Muscle of leg (tissue), 11 donors: ENCODE measurements around the gene CRAMP1. TPM values are rescaled to one million over a fixed set of nuclear protein-coding genes. Genes with fewer than 3 reads are reported as not detected.

ENCODE experiments used
- DNase-seq: peaks from one replicate; pipeline ENCODE4 v3.0.0; 2013
- H3K27ac ChIP-seq: one replicate; pipeline ENCODE4 v1.5.1; 2013; ENCODE audit warnings: mild to moderate bottlenecking, low read length, control low read depth
- H3K27me3 ChIP-seq: one replicate; pipeline ENCODE4 v1.6.1; 2013; ENCODE audit warnings: low read length; ENCODE audit not compliant: control insufficient read depth, insufficient read depth
- H3K36me3 ChIP-seq: one replicate; pipeline ENCODE4 v1.6.1; 2013; ENCODE audit warnings: low read length; ENCODE audit not compliant: control insufficient read depth, insufficient read depth
- H3K4me1 ChIP-seq: one replicate; pipeline ENCODE4 v1.6.1; 2013; ENCODE audit warnings: low read length; ENCODE audit not compliant: control insufficient read depth, insufficient read depth
- H3K4me3 ChIP-seq: one replicate; pipeline ENCODE4 v1.5.1; 2013; ENCODE audit warnings: low read length, control low read depth
- H3K9me3 ChIP-seq: replicated peaks from 2 replicates; pipeline ENCODE4 v1.6.1; 2013; ENCODE audit warnings: low read depth, low read length; ENCODE audit not compliant: control insufficient read depth
- whole genome bisulfite sequencing: methylation state at CpG from one replicate; pipeline ENCODE4 v1.1.5; 2013; ENCODE audit warnings: missing lambda C conversion rate; ENCODE audit not compliant: insufficient coverage; 5-methylcytosine and 5-hydroxymethylcytosine counted together
- polyA plus RNA-seq, 8 donors: library from polyadenylated mRNA; unstranded; fragments of 120-200 nt; gene quantifications; one replicate each; pipeline versions ENCODE4 v1.2.1 to v1.2.3, GENCODE V29; 2013; ENCODE audit warnings: inconsistent platforms in 1 of 8, low replicate concordance in 1 of 8; ENCODE audit not compliant: insufficient read length in 8 of 8, insufficient read depth in 1 of 8
- total RNA-seq: library from RNA; stranded (reverse); fragments of 120-200 nt; gene quantifications from one replicate; pipeline ENCODE4 v1.2.4, GENCODE V29; 2013

Gene CRAMP1
- total and polyA plus RNA-seq, 9 donors = 7.2 to 19.1 (median 14.0) TPM

DNA sequence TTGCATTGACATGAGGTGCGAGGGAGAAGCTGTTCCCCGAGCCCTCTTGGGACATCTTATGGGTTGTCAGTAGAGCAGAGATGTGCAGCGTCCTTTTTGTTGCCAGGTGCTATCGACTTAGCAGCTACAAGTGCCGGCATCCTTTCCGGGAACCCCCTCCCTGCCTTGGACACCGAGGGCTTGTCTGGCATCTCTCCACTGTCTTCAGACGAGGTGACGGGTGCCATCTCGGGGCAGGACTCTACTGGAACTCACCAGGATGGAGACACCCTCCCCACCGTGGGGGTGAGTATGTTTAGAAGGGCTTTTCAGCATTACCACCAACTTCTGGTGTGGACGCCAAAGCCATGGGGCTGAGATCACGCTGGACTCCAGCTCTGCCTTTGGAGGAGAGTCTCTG lies 54.2 kb downstream of the CRAMP1 start:
- no peaks in the 10 kb centered on the region for H3K4me1 ChIP-seq
- no peak for DNase-seq
- 92% methylated on average over 7 of the region's 13 CpGs for WGBS
- H3K36me3 ChIP-seq = peaks cover 94% of the 10 kb centered on the region
- no peak overlapping the region for H3K4me3 ChIP-seq
- H3K9me3 ChIP-seq = no peaks in the 10 kb centered on the region
- no peak overlapping the region for H3K27ac ChIP-seq
- no peaks in the 10 kb centered on the region for H3K27me3 ChIP-seq

DNA sequence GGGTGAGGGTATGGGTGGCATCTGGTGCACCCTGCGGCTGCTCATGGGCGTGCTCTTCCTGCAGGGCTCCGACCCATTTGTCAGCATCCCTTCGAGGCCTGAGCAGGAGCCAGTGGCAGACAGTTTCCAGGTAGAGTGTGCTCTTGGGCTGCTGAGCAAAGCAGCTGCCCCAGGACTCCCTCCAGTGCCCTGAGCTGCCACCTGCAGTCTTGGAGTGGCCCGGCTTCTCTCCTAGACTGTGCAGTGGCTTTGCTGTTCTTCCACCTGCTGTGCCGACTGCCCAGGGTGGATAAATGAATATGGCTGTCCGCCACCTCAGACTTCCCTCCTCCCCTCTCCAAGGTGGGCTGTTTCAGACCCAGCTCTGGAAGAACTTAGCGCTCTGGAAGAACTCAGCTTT lies 55.1 kb downstream of the CRAMP1 start:
- Histone ChIP-seq H3K4me3 (no peak overlapping the region), H3K9me3 (no peaks in the 10 kb centered on the region), H3K27me3 (no peaks in the 10 kb centered on the region), H3K27ac (no peak overlapping the region), H3K4me1 (no peaks in the 10 kb centered on the region), H3K36me3 (peaks cover 97% of the 10 kb centered on the region)
- 81% methylated on average over 4 of the region's 8 CpGs for WGBS
- DNase-seq = no peak

DNA sequence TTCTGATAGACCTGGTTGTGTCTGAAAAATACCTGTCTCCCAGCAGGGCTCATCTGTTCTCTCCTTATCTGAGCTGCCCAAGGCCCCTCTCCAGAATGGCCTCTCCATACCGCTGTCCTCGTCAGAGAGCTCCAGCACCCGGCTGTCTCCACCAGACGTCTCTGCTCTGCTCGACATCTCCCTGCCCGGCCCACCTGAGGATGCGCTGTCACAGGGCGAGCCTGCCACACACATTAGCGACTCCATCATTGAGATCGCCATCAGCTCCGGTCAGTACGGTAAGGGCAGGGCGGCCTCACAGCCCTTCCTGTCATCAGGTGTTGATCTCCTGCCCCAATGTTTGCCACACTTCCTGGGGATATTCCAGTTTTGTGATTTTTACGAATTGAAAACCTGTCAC lies 55.8 kb downstream of the CRAMP1 start:
- Histone ChIP-seq H3K27me3 (no peaks in the 10 kb centered on the region), H3K27ac (no peak overlapping the region), H3K4me3 (no peak overlapping the region), H3K9me3 (no peaks in the 10 kb centered on the region), H3K4me1 (no peaks in the 10 kb centered on the region), H3K36me3 (peaks cover 97% of the 10 kb centered on the region)
- DNase-seq = no peak
- WGBS = 92% methylated on average over 13 of the region's 14 CpGs

DNA sequence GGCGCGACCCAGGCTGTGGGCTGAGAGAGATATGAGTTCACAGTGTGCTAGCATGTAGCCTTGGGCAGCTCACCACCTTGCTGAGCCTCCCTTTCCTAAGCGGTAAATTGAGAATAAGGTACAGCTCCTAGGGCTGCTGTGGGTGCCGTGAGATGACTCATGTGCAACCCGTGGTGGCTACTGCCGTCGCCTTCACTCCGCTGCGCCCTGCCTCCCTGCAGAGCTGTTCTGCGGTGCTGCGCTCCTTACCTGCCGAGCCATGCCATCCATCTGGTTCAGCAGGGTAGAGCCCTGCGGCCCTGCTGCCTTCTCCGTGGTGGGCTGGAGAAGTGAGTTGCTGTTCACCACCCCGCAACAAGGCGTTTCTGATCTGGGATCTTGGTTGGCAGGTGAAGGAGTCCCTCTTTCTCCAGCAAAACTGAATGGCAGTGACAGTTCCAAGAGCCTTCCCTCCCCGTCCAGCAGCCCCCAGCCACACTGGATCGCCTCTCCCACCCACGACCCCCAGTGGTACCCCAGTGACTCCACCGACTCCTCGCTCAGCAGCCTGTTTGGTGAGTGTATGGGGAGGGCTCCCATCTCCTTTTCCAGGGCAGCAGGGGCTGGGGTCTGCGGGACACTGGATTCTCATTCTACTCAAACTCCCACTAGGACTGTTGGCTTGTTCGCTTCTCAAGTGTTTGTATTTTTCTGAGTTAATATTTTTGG lies 56.6 kb downstream of the CRAMP1 start:
- Histone ChIP-seq H3K27me3 (no peaks in the 10 kb centered on the region), H3K36me3 (peaks cover 98% of the 10 kb centered on the region), H3K4me3 (no peak overlapping the region), H3K4me1 (no peaks in the 10 kb centered on the region), H3K27ac (no peak overlapping the region), H3K9me3 (no peaks in the 10 kb centered on the region)
- WGBS = 94% methylated on average over 15 of the region's 23 CpGs
- no peak for DNase-seq

DNA sequence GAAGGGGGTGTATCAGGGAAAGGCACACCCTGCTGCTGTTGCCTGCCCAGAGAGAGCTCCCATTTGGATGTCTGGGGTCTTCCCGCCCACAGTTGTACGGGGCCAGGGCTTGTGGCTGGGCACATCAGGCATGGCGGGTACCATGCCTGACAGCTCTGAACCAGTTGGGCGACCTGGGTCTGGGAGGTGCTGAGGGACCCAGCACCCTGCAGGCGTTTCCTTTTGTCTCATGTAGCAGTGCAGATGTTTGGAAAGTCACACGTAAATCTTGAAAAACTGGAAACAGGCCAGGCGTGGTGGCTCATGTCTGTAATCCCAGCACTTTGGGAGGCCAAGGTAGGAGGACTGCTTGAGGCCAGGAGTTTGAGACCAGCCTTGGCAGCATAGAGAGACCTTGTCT lies 57.5 kb downstream of the CRAMP1 start:
- no peak for DNase-seq
- WGBS = 86% methylated on average over 7 of the region's 7 CpGs
- peaks cover 3% of the 10 kb centered on the region for H3K4me1 ChIP-seq
- peaks cover 98% of the 10 kb centered on the region for H3K36me3 ChIP-seq
- no peak overlapping the region for H3K4me3 ChIP-seq
- no peaks in the 10 kb centered on the region for H3K9me3 ChIP-seq
- no peaks in the 10 kb centered on the region for H3K27me3 ChIP-seq
- H3K27ac ChIP-seq = no peak overlapping the region

DNA sequence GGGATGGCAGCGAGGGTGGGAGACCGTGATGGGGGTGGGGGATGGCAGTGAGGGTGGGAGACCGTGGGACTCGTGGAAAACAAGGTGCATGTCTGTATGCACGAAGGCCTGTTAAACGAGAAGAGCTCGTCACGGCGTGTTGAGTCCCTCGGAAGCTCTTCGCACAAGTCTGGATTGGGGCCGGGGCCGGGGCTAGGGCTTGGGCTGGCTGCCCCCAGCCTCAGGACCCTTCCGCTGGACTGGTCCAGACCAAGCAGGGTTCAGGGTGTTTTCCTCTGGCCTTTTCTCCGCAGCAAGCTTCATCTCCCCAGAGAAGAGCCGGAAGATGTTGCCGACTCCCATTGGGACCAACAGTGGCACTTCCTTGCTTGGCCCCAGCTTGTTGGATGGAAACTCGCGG lies 58.2 kb downstream of the CRAMP1 start:
- H3K9me3 ChIP-seq = no peaks in the 10 kb centered on the region
- H3K4me1 ChIP-seq = peaks cover 3% of the 10 kb centered on the region
- no peak overlapping the region for H3K27ac ChIP-seq
- WGBS = 92% methylated on average over 19 of the region's 19 CpGs
- H3K27me3 ChIP-seq = no peaks in the 10 kb centered on the region
- DNase-seq = no peak
- no peak overlapping the region for H3K4me3 ChIP-seq
- H3K36me3 ChIP-seq = peaks cover 98% of the 10 kb centered on the region

DNA sequence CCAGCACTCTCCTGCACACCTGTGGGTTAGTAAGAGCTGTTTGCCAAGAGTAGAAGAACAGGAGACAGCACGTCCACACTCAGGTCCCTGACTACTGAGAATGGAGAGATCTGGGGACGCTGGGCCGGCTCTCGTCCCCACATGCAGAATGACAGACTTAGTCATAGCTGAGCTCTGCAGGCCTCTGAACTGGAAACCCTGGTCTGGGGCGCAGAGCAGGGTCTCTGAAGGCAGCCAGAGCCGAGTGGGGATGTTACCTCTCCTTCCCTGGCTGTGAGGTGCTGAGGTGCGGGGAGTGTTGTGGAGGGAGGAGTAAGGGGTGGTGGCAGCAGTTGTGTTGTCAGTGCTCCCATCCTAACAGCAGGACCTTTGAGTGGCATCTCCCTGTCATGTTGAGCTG lies 58.7 kb downstream of the CRAMP1 start:
- H3K9me3 ChIP-seq = no peaks in the 10 kb centered on the region
- peaks cover 98% of the 10 kb centered on the region for H3K36me3 ChIP-seq
- no peak for DNase-seq
- no peak overlapping the region for H3K4me3 ChIP-seq
- H3K4me1 ChIP-seq = peaks cover 3% of the 10 kb centered on the region
- WGBS = 87% methylated on average over 7 of the region's 7 CpGs
- H3K27me3 ChIP-seq = no peaks in the 10 kb centered on the region
- H3K27ac ChIP-seq = no peak overlapping the region

DNA sequence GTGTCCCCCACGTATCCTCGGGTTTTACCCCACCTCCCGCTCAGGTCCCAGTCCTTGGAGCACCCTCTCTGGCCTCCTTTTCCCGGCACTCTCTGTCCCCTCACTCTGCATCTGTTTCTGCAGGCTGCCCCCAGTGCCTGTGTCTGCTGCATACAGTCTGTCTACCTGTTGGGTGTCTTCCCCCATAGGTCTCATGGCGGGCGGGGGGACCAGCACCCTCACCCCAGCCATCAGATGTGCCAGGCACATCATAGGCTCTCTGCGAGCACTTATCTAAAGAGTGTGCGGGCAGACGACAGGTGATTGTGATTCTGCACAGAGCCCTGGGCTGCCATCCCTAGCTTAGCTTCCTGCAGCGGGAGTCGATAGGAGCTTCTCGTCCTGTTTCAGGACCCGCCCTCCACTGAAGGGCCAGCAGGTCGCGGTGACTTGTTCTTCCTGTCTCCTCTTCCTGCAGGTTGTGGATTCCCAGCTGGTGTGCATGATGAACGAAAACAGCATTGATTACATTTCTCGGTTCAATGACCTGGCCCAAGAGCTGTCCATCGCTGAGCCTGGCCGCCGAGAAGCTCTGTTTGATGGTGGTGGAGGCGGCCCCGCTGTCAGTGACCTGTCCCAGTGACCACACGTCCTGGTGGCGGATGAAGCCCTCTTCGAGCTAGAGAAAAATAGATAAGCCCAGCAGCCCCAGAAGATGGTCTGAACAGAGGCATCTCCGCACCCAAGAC lies 61.4 kb downstream of the CRAMP1 start:
- no peak overlapping the region for H3K4me3 ChIP-seq
- 95% methylated on average over 25 of the region's 26 CpGs for WGBS
- H3K27ac ChIP-seq = no peak overlapping the region
- DNase-seq = no peak
- no peaks in the 10 kb centered on the region for H3K27me3 ChIP-seq
- H3K36me3 ChIP-seq = peaks cover 82% of the 10 kb centered on the region
- peaks cover 4% of the 10 kb centered on the region for H3K4me1 ChIP-seq
- H3K9me3 ChIP-seq = no peaks in the 10 kb centered on the region

DNA sequence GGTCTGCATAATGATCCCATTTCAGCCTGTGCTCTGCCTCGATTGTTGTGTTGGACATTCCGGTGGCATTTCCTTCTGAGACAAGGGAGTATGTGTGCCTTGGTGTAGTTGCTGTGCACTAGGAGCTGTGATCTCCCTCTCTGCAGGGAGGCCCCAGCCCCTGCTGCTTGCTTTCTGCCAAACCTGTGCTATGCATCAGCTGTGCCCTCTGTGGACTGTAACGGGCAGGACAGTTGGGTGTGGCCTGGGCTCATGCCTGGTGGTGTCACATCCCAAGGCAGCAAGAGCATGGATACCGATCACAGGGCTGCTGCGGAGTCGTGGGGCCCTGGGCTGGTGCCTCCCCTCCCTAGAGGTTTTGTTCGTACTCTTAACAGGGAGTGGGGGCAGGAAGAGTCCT lies 62.1 kb downstream of the CRAMP1 start:
- WGBS = 64% methylated on average over 4 of the region's 7 CpGs
- Histone ChIP-seq H3K4me3 (no peak overlapping the region), H3K4me1 (peaks cover 9% of the 10 kb centered on the region), H3K27me3 (no peaks in the 10 kb centered on the region), H3K36me3 (peaks cover 75% of the 10 kb centered on the region), H3K27ac (no peak overlapping the region), H3K9me3 (no peaks in the 10 kb centered on the region)
- no peak for DNase-seq

DNA sequence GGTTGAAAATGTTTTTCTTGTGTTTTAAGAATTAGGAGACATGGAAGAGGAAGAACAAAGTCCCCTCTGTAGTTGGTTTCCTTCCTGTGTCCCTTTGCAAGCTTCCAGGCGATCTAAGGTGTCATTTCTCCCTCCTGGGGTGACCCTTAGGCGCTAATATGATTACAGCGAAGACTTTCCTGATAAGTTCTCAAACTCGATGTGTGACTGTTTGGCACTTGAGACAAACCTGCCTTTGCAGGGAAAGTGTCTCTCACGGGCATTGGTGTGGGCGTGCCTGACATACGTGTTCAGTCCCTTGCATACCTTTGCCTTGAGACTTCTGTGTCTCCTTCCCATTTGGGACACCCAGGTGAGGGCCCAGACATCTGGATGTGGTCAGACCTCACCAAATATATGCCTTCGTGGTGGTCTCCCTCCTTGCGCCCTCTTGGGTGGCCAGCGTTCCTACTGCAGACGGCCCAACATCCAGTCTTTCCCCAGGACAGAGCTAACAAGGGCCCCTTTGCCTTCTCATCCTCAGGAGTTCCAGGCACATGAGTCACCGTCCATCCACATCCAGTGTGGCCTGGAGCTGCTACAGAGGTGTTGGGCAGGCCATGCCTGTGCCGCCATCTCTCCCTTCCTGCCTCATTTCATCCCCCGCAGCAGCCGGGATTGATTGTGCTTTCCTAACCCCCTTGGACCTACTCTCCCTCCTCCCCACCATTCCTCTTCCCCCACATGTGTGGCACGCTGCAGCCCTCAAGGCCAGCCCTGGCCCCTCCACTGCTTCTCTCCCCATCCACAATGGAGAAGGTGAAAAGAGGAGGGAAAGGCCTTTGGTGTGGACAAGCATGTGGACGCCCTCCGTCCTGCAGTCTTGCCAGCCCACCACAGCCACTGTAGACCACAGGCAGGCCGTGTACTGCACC lies 62.8 kb downstream of the CRAMP1 start:
- peaks cover 68% of the 10 kb centered on the region for H3K36me3 ChIP-seq
- 88% methylated on average over 17 of the region's 19 CpGs for WGBS

More for the DNA sequence above, 62.8 kb downstream of the CRAMP1 start:
- Histone ChIP-seq H3K27me3 (no peaks in the 10 kb centered on the region), H3K4me3 (no peak overlapping the region), H3K27ac (no peak overlapping the region), H3K9me3 (no peaks in the 10 kb centered on the region), H3K4me1 (peaks cover 9% of the 10 kb centered on the region)
- DNase-seq = no peak
